HEK293 (cell line): ENCODE results near the gene MRPL43.
A peak's percentile ranks its signal among the peaks of the same experiment; 100 is the strongest.

Experiments used
- CTCF ChIA-PET: fragments of 350-600 bp; formaldehyde crosslinking; extraction: SDS; loops from one replicate; lab custom pipeline; 2021; ENCODE audit warnings: antibody characterized with exemption; lab: Yijun Ruan, JAX
- POLR2A ChIA-PET: fragments of 300-600 bp; formaldehyde crosslinking; extraction: SDS; loops from one replicate; lab custom pipeline; 2020; ENCODE audit warnings: antibody characterized with exemption, inconsistent platforms; lab: Yijun Ruan, JAX
- H3K27ac ChIP-seq: fragments of 200-500 bp; sonication (Bioruptor generic); 2 replicates; pipeline ENCODE4 v1.5.1; 2014; ENCODE audit warnings: low read depth, low read length, control low read depth, inconsistent platforms; ENCODE audit errors: extremely low read depth
- H3K36me3 ChIP-seq, 2 experiments: fragments of 200-500 bp in 1 of 2; sonication (Bioruptor generic) in 1 of 2; 1 replicate in 1 of 2; 2 replicates in 1 of 2; pipeline ENCODE4 v1.5.1; 2014 to 2017; ENCODE audit warnings: inconsistent platforms in 2 of 2, low read length in 2 of 2; ENCODE audit not compliant: control insufficient read depth in 2 of 2, insufficient read depth in 1 of 2
- H3K4me1 ChIP-seq: fragments of 200-500 bp; sonication (Bioruptor generic); 2 replicates; pipeline ENCODE4 v1.5.1; 2014; ENCODE audit warnings: mild to moderate bottlenecking, low read length, inconsistent platforms; ENCODE audit not compliant: control insufficient read depth, insufficient read depth
- H3K4me3 ChIP-seq: 2 replicates; pipeline ENCODE4 v1.5.1; 2011; ENCODE audit warnings: low read depth, mild to moderate bottlenecking, control low read depth, low read length, moderate library complexity
- H3K9me3 ChIP-seq: fragments of 200-500 bp; sonication (Bioruptor generic); 2 replicates; pipeline ENCODE4 v1.5.1; 2014; ENCODE audit warnings: low read depth, low read length, inconsistent platforms; ENCODE audit not compliant: control insufficient read depth, insufficient read depth
- KLF7 ChIP-seq: fragments of 450-650 bp; formaldehyde crosslinking; IDR thresholded peaks from 2 replicates; pipeline ENCODE4 v1.5.1; 2016; ENCODE audit warnings: missing biosample characterization, missing genetic modification characterization, borderline replicate concordance
- MYNN ChIP-seq: fragments of 450-650 bp; formaldehyde crosslinking; IDR thresholded peaks from 2 replicates; pipeline ENCODE4 v1.5.1; 2016; ENCODE audit warnings: missing biosample characterization, missing genetic modification characterization, borderline replicate concordance
- YY1 ChIP-seq: fragments of 450-650 bp; formaldehyde crosslinking; IDR thresholded peaks from 2 replicates; pipeline ENCODE4 v1.5.1; 2018; ENCODE audit warnings: missing biosample characterization, missing genetic modification characterization
- ZBTB48 ChIP-seq: fragments of 450-650 bp; formaldehyde crosslinking; IDR thresholded peaks from 2 replicates; pipeline ENCODE4 v1.5.1; 2016; ENCODE audit warnings: missing biosample characterization, missing genetic modification characterization
- ZFP69B ChIP-seq: fragments of 450-650 bp; formaldehyde crosslinking; IDR thresholded peaks from 2 replicates; pipeline ENCODE4 v1.5.1; 2016; ENCODE audit warnings: missing biosample characterization, missing genetic modification characterization
- ZNF223 ChIP-seq: fragments of 450-650 bp; formaldehyde crosslinking; IDR thresholded peaks from 2 replicates; pipeline ENCODE4 v1.5.1; 2016; ENCODE audit warnings: missing biosample characterization, missing genetic modification characterization
- ZNF239 ChIP-seq: fragments of 450-650 bp; formaldehyde crosslinking; IDR thresholded peaks from 2 replicates; pipeline ENCODE4 v1.5.1; 2016; ENCODE audit warnings: missing biosample characterization, missing genetic modification characterization
- ZNF248 ChIP-seq: fragments of 450-650 bp; formaldehyde crosslinking; IDR thresholded peaks from 2 replicates; pipeline ENCODE4 v1.5.1; 2017; ENCODE audit warnings: missing biosample characterization, missing genetic modification characterization
- ZNF292 ChIP-seq: fragments of 450-650 bp; formaldehyde crosslinking; IDR thresholded peaks from 2 replicates; pipeline ENCODE4 v1.5.1; 2016; ENCODE audit warnings: low read depth, missing biosample characterization, missing genetic modification characterization, borderline replicate concordance
- ZNF324 ChIP-seq: fragments of 450-650 bp; formaldehyde crosslinking; IDR thresholded peaks from 2 replicates; pipeline ENCODE4 v1.5.1; 2016; ENCODE audit warnings: missing biosample characterization, missing genetic modification characterization
- ZNF391 ChIP-seq: fragments of 450-650 bp; formaldehyde crosslinking; IDR thresholded peaks from 2 replicates; pipeline ENCODE4 v1.5.1; 2016; ENCODE audit warnings: low read depth, missing biosample characterization, missing genetic modification characterization, borderline replicate concordance
- ZNF529 ChIP-seq: fragments of 450-650 bp; formaldehyde crosslinking; IDR thresholded peaks from 2 replicates; pipeline ENCODE4 v1.5.1; 2017; ENCODE audit warnings: missing genetic modification characterization, missing biosample characterization; ENCODE audit not compliant: insufficient replicate concordance
- ZNF664 ChIP-seq: fragments of 450-650 bp; formaldehyde crosslinking; IDR thresholded peaks from 2 replicates; pipeline ENCODE4 v1.5.1; 2016; ENCODE audit warnings: missing biosample characterization, missing genetic modification characterization
- ZNF701 ChIP-seq: fragments of 450-650 bp; formaldehyde crosslinking; IDR thresholded peaks from 2 replicates; pipeline ENCODE4 v1.5.1; 2016; ENCODE audit warnings: missing biosample characterization, missing genetic modification characterization
- ZNF830 ChIP-seq: fragments of 450-650 bp; IDR thresholded peaks from 2 replicates; pipeline ENCODE4 v1.5.0; 2018; ENCODE audit warnings: missing biosample characterization, missing genetic modification characterization, low read depth, mild to moderate bottlenecking, moderate library complexity
- ZNF843 ChIP-seq: fragments of 450-650 bp; formaldehyde crosslinking; IDR thresholded peaks from 2 replicates; pipeline ENCODE4 v1.5.1; 2016; ENCODE audit warnings: missing biosample characterization, missing genetic modification characterization
- ZSCAN16 ChIP-seq: fragments of 450-650 bp; formaldehyde crosslinking; IDR thresholded peaks from 2 replicates; pipeline ENCODE4 v1.5.1; 2016; ENCODE audit warnings: missing biosample characterization, missing genetic modification characterization
- TF ChIP-seq, protein P1 (sequence below): fragments of 450-650 bp; formaldehyde crosslinking; IDR thresholded peaks from 2 replicates; pipeline ENCODE4 v1.5.1; 2017; ENCODE audit warnings: missing biosample characterization, missing genetic modification characterization
- TF ChIP-seq, protein P2 (sequence below): fragments of 450-650 bp; formaldehyde crosslinking; conservative IDR thresholded peaks from 2 replicates; pipeline ENCODE4 v1.5.1; 2016; ENCODE audit warnings: low read depth, missing biosample characterization, missing genetic modification characterization
- TF ChIP-seq, protein P3 (sequence below): fragments of 450-650 bp; formaldehyde crosslinking; IDR thresholded peaks from 2 replicates; pipeline ENCODE4 v1.5.1; 2016; ENCODE audit warnings: missing biosample characterization, missing genetic modification characterization, low read depth
- TF ChIP-seq, protein P4 (sequence below): fragments of 450-650 bp; formaldehyde crosslinking; IDR thresholded peaks from 2 replicates; pipeline ENCODE4 v1.5.1; 2016; ENCODE audit warnings: missing biosample characterization, missing genetic modification characterization
- TF ChIP-seq, protein P5 (sequence below): fragments of 450-650 bp; formaldehyde crosslinking; IDR thresholded peaks from 2 replicates; pipeline ENCODE4 v1.5.1; 2016; ENCODE audit warnings: missing biosample characterization, missing genetic modification characterization

Gene MRPL43

DNA sequence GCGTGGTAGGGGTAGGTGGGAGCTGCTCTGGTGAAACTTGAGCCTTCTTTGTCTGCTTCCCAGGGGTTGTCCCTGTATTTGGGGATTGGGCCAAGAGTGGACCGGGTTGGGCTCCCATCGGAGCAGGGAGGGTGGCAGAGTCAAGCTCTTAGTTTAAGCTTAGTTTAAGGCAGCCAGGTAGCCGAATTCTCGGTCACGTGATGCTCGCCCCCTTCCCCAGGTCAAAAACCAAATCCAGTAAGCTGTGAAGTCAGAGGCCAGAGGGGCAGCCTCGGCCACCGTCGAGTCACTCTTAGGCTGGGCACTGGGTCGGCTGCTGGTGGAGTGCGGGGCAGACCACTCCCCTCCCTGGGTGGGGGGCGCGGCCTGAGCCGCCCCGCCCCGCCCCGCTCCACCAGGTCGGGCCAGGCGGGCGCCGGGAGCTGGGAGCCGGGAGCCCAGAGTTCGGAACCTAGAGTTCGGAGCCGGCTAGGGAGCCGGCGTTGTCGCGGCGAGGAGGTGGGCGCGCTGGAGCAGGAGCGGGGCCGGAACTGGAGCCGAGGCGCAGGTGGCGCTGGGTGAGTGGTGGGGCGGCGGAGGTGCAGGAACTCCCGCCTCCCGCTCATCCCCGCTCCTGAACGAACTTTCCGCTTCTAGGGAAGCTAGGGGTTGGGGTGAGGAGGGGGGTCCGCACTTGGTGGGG, 9.5 kb upstream of the MRPL43 start (continued):
- TF ChIP-seq, protein P1, sequence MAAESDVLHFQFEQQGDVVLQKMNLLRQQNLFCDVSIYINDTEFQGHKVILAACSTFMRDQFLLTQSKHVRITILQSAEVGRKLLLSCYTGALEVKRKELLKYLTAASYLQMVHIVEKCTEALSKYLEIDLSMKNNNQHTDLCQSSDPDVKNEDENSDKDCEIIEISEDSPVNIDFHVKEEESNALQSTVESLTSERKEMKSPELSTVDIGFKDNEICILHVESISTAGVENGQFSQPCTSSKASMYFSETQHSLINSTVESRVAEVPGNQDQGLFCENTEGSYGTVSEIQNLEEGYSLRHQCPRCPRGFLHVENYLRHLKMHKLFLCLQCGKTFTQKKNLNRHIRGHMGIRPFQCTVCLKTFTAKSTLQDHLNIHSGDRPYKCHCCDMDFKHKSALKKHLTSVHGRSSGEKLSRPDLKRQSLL (tag by site-specific recombination), result peak; percentile 99
- TF ChIP-seq ZNF701 (tag by site-specific recombination), result no peak
- TF ChIP-seq MYNN (tag by site-specific recombination), result no peak
- TF ChIP-seq ZNF324 (tag by site-specific recombination), result no peak
- TF ChIP-seq ZNF248 (tag by site-specific recombination), result no peak
- TF ChIP-seq, protein P2, sequence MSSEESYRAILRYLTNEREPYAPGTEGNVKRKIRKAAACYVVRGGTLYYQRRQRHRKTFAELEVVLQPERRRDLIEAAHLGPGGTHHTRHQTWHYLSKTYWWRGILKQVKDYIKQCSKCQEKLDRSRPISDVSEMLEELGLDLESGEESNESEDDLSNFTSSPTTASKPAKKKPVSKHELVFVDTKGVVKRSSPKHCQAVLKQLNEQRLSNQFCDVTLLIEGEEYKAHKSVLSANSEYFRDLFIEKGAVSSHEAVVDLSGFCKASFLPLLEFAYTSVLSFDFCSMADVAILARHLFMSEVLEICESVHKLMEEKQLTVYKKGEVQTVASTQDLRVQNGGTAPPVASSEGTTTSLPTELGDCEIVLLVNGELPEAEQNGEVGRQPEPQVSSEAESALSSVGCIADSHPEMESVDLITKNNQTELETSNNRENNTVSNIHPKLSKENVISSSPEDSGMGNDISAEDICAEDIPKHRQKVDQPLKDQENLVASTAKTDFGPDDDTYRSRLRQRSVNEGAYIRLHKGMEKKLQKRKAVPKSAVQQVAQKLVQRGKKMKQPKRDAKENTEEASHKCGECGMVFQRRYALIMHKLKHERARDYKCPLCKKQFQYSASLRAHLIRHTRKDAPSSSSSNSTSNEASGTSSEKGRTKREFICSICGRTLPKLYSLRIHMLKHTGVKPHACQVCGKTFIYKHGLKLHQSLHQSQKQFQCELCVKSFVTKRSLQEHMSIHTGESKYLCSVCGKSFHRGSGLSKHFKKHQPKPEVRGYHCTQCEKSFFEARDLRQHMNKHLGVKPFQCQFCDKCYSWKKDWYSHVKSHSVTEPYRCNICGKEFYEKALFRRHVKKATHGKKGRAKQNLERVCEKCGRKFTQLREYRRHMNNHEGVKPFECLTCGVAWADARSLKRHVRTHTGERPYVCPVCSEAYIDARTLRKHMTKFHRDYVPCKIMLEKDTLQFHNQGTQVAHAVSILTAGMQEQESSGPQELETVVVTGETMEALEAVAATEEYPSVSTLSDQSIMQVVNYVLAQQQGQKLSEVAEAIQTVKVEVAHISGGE (tag by site-specific recombination), result no peak
- TF ChIP-seq, protein P3, sequence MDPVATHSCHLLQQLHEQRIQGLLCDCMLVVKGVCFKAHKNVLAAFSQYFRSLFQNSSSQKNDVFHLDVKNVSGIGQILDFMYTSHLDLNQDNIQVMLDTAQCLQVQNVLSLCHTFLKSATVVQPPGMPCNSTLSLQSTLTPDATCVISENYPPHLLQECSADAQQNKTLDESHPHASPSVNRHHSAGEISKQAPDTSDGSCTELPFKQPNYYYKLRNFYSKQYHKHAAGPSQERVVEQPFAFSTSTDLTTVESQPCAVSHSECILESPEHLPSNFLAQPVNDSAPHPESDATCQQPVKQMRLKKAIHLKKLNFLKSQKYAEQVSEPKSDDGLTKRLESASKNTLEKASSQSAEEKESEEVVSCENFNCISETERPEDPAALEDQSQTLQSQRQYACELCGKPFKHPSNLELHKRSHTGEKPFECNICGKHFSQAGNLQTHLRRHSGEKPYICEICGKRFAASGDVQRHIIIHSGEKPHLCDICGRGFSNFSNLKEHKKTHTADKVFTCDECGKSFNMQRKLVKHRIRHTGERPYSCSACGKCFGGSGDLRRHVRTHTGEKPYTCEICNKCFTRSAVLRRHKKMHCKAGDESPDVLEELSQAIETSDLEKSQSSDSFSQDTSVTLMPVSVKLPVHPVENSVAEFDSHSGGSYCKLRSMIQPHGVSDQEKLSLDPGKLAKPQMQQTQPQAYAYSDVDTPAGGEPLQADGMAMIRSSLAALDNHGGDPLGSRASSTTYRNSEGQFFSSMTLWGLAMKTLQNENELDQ (tag by site-specific recombination), result no peak

DNA sequence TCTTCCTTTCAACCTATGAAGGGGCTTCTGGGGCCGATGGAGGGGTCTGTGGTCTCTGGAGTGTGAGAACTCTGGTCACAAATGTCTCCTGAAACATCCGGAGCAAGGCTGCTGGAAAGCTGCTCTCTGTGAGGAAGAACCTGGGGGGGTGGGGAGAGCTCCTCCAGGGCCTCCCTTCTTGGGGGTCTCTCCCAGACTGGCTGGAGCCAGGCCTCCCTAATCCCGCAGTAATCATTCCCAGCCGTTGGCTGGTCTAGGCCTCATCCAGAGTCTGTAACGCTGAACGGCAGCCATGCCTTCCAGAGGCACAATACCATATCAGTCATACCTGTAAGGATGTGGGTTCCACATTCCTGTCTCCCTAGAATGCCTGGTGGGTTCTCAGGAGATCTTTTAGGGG, 7.9 kb upstream of the MRPL43 start:
- Histone ChIP-seq H3K9me3 (no peaks in the 10 kb centered on the region), H3K27ac (no peak overlapping the region), H3K4me1 (peaks cover 6% of the 10 kb centered on the region), H3K36me3 (peaks cover 13 to 38% of the 10 kb centered on the region in 2 experiments), H3K4me3 (no peak overlapping the region)
- CTCF ChIA-PET, result interaction anchor here (0.6 to 16.6 kb wide), 7 partner anchors 14 to 198 kb away, joined by 3 to 274 read pairs (median 5); no protein-coding TSS in a partner anchor
- TF ChIP-seq ZSCAN16 (tag by site-specific recombination) (no peak), YY1 (tag by site-specific recombination) (no peak), ZBTB48 (tag by site-specific recombination) (no peak), ZFP69B (tag by site-specific recombination) (no peak), KLF7 (tag by site-specific recombination) (no peak), ZNF529 (no peak), ZNF830 (no peak), ZNF239 (tag by site-specific recombination) (no peak), ZNF391 (no peak), ZNF664 (no peak), ZNF223 (tag by site-specific recombination) (no peak), ZNF292 (tag by site-specific recombination) (no peak), ZNF843 (tag by site-specific recombination) (no peak)
- TF ChIP-seq, protein P4, sequence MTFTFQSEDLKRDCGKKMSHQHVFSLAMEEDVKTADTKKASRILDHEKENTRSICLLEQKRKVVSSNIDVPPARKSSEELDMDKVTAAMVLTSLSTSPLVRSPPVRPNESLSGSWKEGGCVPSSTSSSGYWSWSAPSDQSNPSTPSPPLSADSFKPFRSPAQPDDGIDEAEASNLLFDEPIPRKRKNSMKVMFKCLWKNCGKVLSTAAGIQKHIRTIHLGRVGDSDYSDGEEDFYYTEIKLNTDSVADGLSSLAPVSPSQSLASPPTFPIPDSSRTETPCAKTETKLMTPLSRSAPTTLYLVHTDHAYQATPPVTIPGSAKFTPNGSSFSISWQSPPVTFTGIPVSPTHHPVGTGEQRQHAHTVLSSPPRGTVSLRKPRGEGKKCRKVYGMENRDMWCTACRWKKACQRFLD (tag by site-specific recombination), result no peak
- TF ChIP-seq, protein P5, sequence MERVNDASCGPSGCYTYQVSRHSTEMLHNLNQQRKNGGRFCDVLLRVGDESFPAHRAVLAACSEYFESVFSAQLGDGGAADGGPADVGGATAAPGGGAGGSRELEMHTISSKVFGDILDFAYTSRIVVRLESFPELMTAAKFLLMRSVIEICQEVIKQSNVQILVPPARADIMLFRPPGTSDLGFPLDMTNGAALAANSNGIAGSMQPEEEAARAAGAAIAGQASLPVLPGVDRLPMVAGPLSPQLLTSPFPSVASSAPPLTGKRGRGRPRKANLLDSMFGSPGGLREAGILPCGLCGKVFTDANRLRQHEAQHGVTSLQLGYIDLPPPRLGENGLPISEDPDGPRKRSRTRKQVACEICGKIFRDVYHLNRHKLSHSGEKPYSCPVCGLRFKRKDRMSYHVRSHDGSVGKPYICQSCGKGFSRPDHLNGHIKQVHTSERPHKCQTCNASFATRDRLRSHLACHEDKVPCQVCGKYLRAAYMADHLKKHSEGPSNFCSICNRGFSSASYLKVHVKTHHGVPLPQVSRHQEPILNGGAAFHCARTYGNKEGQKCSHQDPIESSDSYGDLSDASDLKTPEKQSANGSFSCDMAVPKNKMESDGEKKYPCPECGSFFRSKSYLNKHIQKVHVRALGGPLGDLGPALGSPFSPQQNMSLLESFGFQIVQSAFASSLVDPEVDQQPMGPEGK, result no peak
- POLR2A ChIA-PET, result interaction anchor here (0.6 kb wide), 1 partner anchor 10 kb away, joined by 3 read pairs; no protein-coding TSS in a partner anchor
